Neural cell (in vitro differentiated cells): ENCODE data around the gene TMEM164. TPM values are rescaled to one million over a fixed set of nuclear protein-coding genes. Genes with fewer than 3 reads are reported as not detected.

ENCODE experiments used
- H2AFZ ChIP-seq: fragments of 200-600, 300-800 bp; sonication (generic), shearing (Covaris generic); 2 replicates; pipeline ENCODE4 v1.6.0; 2014; ENCODE audit warnings: low read depth, mild to moderate bottlenecking, antibody characterized with exemption, low read length, moderate library complexity
- H3F3A ChIP-seq: fragments of 200-600 bp; shearing (Covaris generic); 2 replicates; pipeline ENCODE4 v1.6.1; 2016; ENCODE audit warnings: mild to moderate bottlenecking, moderate library complexity, mixed read lengths, antibody characterized with exemption, low read length; ENCODE audit not compliant: insufficient read depth, poor library complexity, severe bottlenecking
- H3K27ac ChIP-seq: fragments of 200-600, 300-800 bp; sonication (generic), shearing (Covaris generic); 2 replicates; pipeline ENCODE4 v1.5.1; 2014; ENCODE audit warnings: mild to moderate bottlenecking, low read length, moderate library complexity
- H3K27me3 ChIP-seq: fragments of 300-800, 200-600 bp; sonication (generic), shearing (Covaris generic); 2 replicates; pipeline ENCODE4 v1.6.0; 2014; ENCODE audit warnings: mild to moderate bottlenecking, low read depth, low read length, moderate library complexity; ENCODE audit not compliant: insufficient read depth
- H3K36me3 ChIP-seq: fragments of 300-800, 200-600 bp; sonication (generic), shearing (Covaris generic); 2 replicates; pipeline ENCODE4 v1.5.1; 2014; ENCODE audit warnings: mild to moderate bottlenecking, antibody characterized with exemption, low read length, moderate library complexity; ENCODE audit not compliant: insufficient read depth
- H3K4me2 ChIP-seq: fragments of 300-800, 200-600 bp; sonication (generic), shearing (Covaris generic); 2 replicates; pipeline ENCODE4 v1.6.0; 2014; ENCODE audit warnings: mild to moderate bottlenecking, low read length
- H3K4me3 ChIP-seq: fragments of 300-800, 200-600 bp; sonication (generic), shearing (Covaris generic); 2 replicates; pipeline ENCODE4 v1.5.1; 2014; ENCODE audit warnings: mild to moderate bottlenecking, low read length, moderate library complexity
- H3K79me2 ChIP-seq: fragments of 200-600 bp; shearing (Covaris generic); replicated peaks from 2 replicates; pipeline ENCODE4 v1.6.0; 2014; ENCODE audit warnings: mild to moderate bottlenecking, low read length, moderate library complexity; ENCODE audit not compliant: insufficient read depth
- H3K9ac ChIP-seq: fragments of 300-800, 200-600 bp; sonication (generic), shearing (Covaris generic); 2 replicates; pipeline ENCODE4 v1.6.1; 2016; ENCODE audit warnings: mild to moderate bottlenecking, low read length, mixed read lengths
- H3K9me2 ChIP-seq: fragments of 200-600 bp; shearing (Covaris generic); 2 replicates; pipeline ENCODE4 v1.6.1; 2016; ENCODE audit warnings: mild to moderate bottlenecking, low read length, mixed read lengths; ENCODE audit not compliant: insufficient read depth
- H3K9me3 ChIP-seq: fragments of 200-600, 300-800 bp; sonication (generic), shearing (Covaris generic); 2 replicates; pipeline ENCODE4 v1.6.1; 2016; ENCODE audit warnings: mild to moderate bottlenecking, mixed run types, low read length, moderate library complexity, mixed read lengths
- H4K20me1 ChIP-seq: fragments of 200-600 bp; shearing (Covaris generic); 2 replicates; pipeline ENCODE4 v1.6.1; 2016; ENCODE audit warnings: mild to moderate bottlenecking, mixed run types; ENCODE audit not compliant: insufficient read depth
- CTCF ChIP-seq: fragments of 450-650 bp; IDR thresholded peaks from 2 replicates; pipeline ENCODE4 v1.5.1; 2014; ENCODE audit warnings: antibody characterized with exemption, mild to moderate bottlenecking, moderate library complexity; ENCODE audit not compliant: poor library complexity, severe bottlenecking
- EP300 ChIP-seq: fragments of 450-650 bp; conservative IDR thresholded peaks from 2 replicates; pipeline ENCODE4 v1.6.1; 2014; ENCODE audit warnings: antibody characterized with exemption, mild to moderate bottlenecking, moderate library complexity; ENCODE audit not compliant: poor library complexity, severe bottlenecking
- EZH2 ChIP-seq: fragments of 200-600, 300-800 bp; shearing (Covaris generic), sonication (generic); IDR thresholded peaks from 2 replicates; pipeline ENCODE4 v1.6.1; 2014; ENCODE audit warnings: antibody characterized with exemption, low read length, borderline replicate concordance, mild to moderate bottlenecking; ENCODE audit not compliant: insufficient read depth, poor library complexity, severe bottlenecking
- MXI1 ChIP-seq: fragments of 450-650 bp; conservative IDR thresholded peaks from 2 replicates; pipeline ENCODE4 v1.6.1; 2014; ENCODE audit warnings: antibody characterized with exemption, mild to moderate bottlenecking; ENCODE audit not compliant: poor library complexity, severe bottlenecking
- POLR2AphosphoS5 ChIP-seq: IDR thresholded peaks from 2 replicates; pipeline ENCODE4 v1.6.1; 2012
- RAD21 ChIP-seq: fragments of 450-650 bp; conservative IDR thresholded peaks from 2 replicates; pipeline ENCODE4 v1.6.1; 2014; ENCODE audit warnings: antibody characterized with exemption, mild to moderate bottlenecking, moderate library complexity
- REST ChIP-seq: IDR thresholded peaks from 2 replicates; pipeline ENCODE4 v1.6.1; 2012; ENCODE audit warnings: borderline replicate concordance
- SMC3 ChIP-seq: fragments of 450-650 bp; conservative IDR thresholded peaks from 2 replicates; pipeline ENCODE4 v1.6.1; 2014; ENCODE audit warnings: antibody characterized with exemption, mild to moderate bottlenecking, moderate library complexity; ENCODE audit not compliant: poor library complexity
- TAF1 ChIP-seq: IDR thresholded peaks from 2 replicates; pipeline ENCODE4 v1.6.1; 2012; ENCODE audit warnings: low read depth
- polyA plus RNA-seq: library from polyadenylated mRNA; depleted of rRNA; stranded (reverse); fragments of >200 nt; gene quantifications from 2 replicates; pipeline ENCODE4 v1.2.3, GENCODE V29; 2014

TMEM164 gene
- polyA plus RNA-seq, 1 donor from 2014 or later: 52.8 TPM

DNA sequence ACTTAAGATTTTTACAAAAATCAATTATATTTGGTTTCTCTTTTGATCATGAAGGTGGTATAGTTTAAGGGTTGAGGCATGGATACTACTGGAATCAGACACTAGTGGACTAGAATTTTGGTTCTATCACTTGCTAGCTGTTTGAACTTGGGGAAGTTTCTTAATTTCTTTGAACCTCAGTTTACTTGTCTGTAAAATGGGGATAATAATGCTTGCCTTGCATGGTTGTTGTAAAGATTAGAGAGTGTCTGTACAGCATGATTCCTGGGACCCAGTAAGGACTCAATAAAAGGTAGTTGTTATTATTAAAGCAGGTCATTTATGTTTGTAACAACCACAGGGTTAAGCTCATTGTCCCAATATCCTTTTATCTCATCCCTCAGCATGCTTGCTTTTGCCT is 36.0 kb downstream of the TMEM164 start:
- Histone ChIP-seq H2AFZ (no peak overlapping the region), H3K9ac (no peak overlapping the region), H4K20me1 (no peaks in the 10 kb centered on the region), H3K4me2 (no peak overlapping the region), H3K4me3 (no peak overlapping the region), H3K9me3 (no peaks in the 10 kb centered on the region), H3K27me3 (no peaks in the 10 kb centered on the region), H3K9me2 (no peaks in the 10 kb centered on the region), H3K27ac (no peak overlapping the region), H3F3A (no peaks in the 10 kb centered on the region), H3K79me2 (no peaks in the 10 kb centered on the region), H3K36me3 (no peaks in the 10 kb centered on the region)
- TF ChIP-seq MXI1 (no peak), RAD21 (no peak), EP300 (no peak), SMC3 (no peak), REST (no peak), CTCF (no peak), POLR2AphosphoS5 (no peak), EZH2 (no peak), TAF1 (no peak)

DNA sequence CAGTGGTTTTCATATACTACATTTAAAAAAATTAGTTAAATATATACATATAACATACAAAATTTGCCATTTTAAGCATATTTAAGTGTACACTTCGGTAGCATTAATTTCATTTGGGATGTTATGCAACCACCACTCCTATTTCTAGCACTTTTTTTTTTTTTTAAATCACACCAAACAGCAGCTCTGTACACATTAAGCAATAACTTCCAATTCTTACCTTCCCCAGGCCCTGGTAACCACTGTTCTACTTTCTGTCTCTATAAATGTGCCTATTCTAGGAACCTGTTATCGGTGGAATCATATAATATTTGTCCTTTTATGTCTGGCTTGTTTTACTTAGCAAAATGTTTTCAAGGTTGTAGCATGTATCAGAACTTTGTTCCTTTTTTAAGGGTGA is 39.1 kb downstream of the TMEM164 start:
- H3K36me3 ChIP-seq: no peaks in the 10 kb centered on the region
- no peak overlapping the region for H3K4me2 ChIP-seq
- H3K79me2 ChIP-seq: no peaks in the 10 kb centered on the region
- TF ChIP-seq POLR2AphosphoS5 (no peak), EZH2 (no peak), MXI1 (no peak), SMC3 (no peak), TAF1 (no peak), RAD21 (no peak), EP300 (no peak), REST (no peak), CTCF (no peak)
- H3K4me3 ChIP-seq: no peak overlapping the region
- no peaks in the 10 kb centered on the region for H3K9me3 ChIP-seq
- H3K9me2 ChIP-seq: no peaks in the 10 kb centered on the region
- H3F3A ChIP-seq: no peaks in the 10 kb centered on the region
- H2AFZ ChIP-seq: no peak overlapping the region
- no peaks in the 10 kb centered on the region for H3K27me3 ChIP-seq
- H3K9ac ChIP-seq: no peak overlapping the region
- H3K27ac ChIP-seq: no peak overlapping the region
- no peaks in the 10 kb centered on the region for H4K20me1 ChIP-seq
